ENCODE measurements around the gene GRM1.

GRM1 gene

GRCh38 chr6:146388736-146389364 is 360.0 kb downstream of the GRM1 start:
- no peak for DNase-seq (ENCODE audit: low spot score)

- DNase-seq (ENCODE audit: low spot score): no peak
These were observed 360.9 kb downstream of the GRM1 start for GRCh38 chr6:146389740-146390139.

- DNase-seq (ENCODE audit: low spot score): no peak
These were observed 368.8 kb downstream of the GRM1 start for GRCh38 chr6:146397638-146398037.

- no peak for DNase-seq (ENCODE audit: low spot score)
These were observed 373.6 kb downstream of the GRM1 start for GRCh38 chr6:146402476-146402875.

- DNase-seq (ENCODE audit: low spot score): no peak
These were observed 379.7 kb downstream of the GRM1 start for GRCh38 chr6:146408583-146408982.

- no peak for DNase-seq (ENCODE audit: low spot score)
These were observed 382.2 kb downstream of the GRM1 start for GRCh38 chr6:146410851-146411595.

GRCh38 chr6:146419576-146419975 is 390.7 kb downstream of the GRM1 start:
- DNase-seq (ENCODE audit: low spot score): no peak

GRCh38 chr6:146420255-146420654 is 391.4 kb downstream of the GRM1 start:
- no peak for DNase-seq (ENCODE audit: low spot score)

- DNase-seq (ENCODE audit: low spot score): no peak
These were observed 394.0 kb downstream of the GRM1 start for GRCh38 chr6:146422789-146423375.

- DNase-seq (ENCODE audit: low spot score): no peak
These were observed 394.6 kb downstream of the GRM1 start for GRCh38 chr6:146423452-146423851.

GRCh38 chr6:146426516-146426915 is 397.7 kb downstream of the GRM1 start:
- no peak for DNase-seq (ENCODE audit: low spot score)

- DNase-seq (ENCODE audit: low spot score): no peak
These were observed 401.0 kb downstream of the GRM1 start for GRCh38 chr6:146429831-146430230.

- no peak for DNase-seq (ENCODE audit: low spot score)
These were observed 405.2 kb downstream of the GRM1 start for GRCh38 chr6:146433881-146434731.

- no peak for DNase-seq (ENCODE audit: low spot score)
These were observed 406.0 kb downstream of the GRM1 start for GRCh38 chr6:146434732-146435390.

- DNase-seq (ENCODE audit: low spot score): no peak
These were observed 413.0 kb downstream of the GRM1 start for GRCh38 chr6:146441907-146442306.

- DNase-seq (ENCODE audit: low spot score): no peak
These were observed 415.3 kb downstream of the GRM1 start for GRCh38 chr6:146444189-146444588.

- no peak for DNase-seq (ENCODE audit: low spot score)
These were observed 416.4 kb downstream of the GRM1 start for GRCh38 chr6:146445233-146445632.

- DNase-seq (ENCODE audit: low spot score): no peak
These were observed 428.0 kb downstream of the GRM1 start for GRCh38 chr6:146456886-146457285.

GRCh38 chr6:146460941-146461340 is 432.1 kb downstream of the GRM1 start:
- DNase-seq (ENCODE audit: low spot score): no peak

- no peak for DNase-seq (ENCODE audit: low spot score)
These were observed 441.4 kb downstream of the GRM1 start for GRCh38 chr6:146470091-146470770.

- no peak for DNase-seq (ENCODE audit: low spot score)
These were observed 444.1 kb downstream of the GRM1 start for GRCh38 chr6:146472918-146473317.

Data from germinal center (tissue), 1 donor.